HG02642 (cell line): ENCODE results near the gene SH3D19.
A peak's percentile ranks its signal among the peaks of the same experiment; 100 is the strongest.
"Not testable (repeated sequence)": the region's sequence is repeated elsewhere in the genome, so short reads cannot be mapped to it uniquely, and the experiment has no call there.

Source experiments
- ATAC-seq: cut with Tn5 transposase; IDR thresholded peaks from one replicate; pipeline ENCODE4 v1.9.1; 2021; ENCODE audit warnings: mild to moderate bottlenecking; ENCODE audit not compliant: unreplicated experiment, poor library complexity

The SH3D19 gene

GRCh38 chr4:151322161-151322560 is 3.2 kb downstream of the SH3D19 start:
- not testable (repeated sequence) for ATAC-seq

GRCh38 chr4:151321586-151321985 is 3.8 kb downstream of the SH3D19 start:
- no peak for ATAC-seq

DNA sequence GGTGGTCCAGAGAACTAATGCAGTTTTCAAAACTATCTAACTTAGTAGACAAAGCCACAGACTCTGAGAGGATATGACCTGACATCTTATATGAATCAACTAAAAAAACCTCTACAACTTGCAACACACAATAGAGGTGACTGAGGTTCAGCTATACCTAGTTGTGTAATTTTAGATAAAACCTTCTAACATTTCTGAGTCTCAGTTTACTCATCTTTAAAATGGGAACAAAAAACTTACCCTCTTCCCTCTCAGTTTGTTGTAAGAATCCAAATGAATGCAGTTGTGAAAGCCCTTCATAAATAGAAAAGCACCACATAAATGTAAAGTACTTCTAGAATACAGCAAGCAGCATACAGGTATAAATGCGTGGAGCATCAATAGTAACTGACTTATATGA is 5.9 kb downstream of the SH3D19 start:
- no peak for ATAC-seq

- ATAC-seq: no peak
Observed at GRCh38 chr4:151318307-151319006, 6.9 kb downstream of the SH3D19 start.

DNA sequence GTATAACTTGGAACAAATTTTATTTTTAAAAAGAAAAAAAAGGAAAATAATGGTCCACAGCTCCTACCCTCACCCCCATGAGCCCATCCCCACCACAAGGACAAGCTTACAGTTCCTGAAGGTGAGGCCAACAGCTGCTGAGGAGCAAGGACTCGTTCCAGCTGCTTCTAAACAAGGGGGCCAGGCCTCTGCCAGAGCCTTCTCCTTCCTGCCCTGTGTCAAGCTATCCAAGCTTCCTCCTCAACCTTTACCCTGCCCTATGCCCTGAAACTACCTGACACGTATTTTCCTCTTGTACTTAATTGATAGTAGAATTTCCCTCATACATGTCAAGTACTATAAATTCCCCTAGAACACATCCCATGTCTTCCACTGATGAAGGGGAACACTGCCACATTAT is 8.8 kb downstream of the SH3D19 start:
- ATAC-seq: no peak

GRCh38 chr4:151315212-151315886 is 10.1 kb downstream of the SH3D19 start:
- ATAC-seq: no peak

GRCh38 chr4:151314479-151314878 is 10.9 kb downstream of the SH3D19 start:
- no peak for ATAC-seq

DNA sequence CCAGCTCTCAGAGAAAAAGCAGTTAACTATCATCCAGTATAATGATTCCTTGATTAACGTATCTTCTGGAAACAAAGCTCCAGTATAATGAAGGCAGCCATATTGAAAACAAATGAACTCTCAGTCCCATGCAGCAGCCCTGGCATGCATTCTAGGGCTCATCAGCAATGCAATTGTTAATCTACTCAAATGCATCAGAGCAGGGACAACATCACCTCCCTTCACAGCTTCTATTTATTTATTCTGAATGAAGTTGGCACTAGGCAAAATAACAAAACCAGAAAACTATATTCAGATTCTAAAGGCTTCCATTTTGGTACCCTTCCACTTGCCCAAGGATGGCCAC is 11.4 kb downstream of the SH3D19 start:
- no peak for ATAC-seq

- ATAC-seq: no peak
Observed at GRCh38 chr4:151313306-151314009, 11.9 kb downstream of the SH3D19 start.

- no peak for ATAC-seq
Observed at GRCh38 chr4:151310124-151310728, 15.2 kb downstream of the SH3D19 start.

DNA sequence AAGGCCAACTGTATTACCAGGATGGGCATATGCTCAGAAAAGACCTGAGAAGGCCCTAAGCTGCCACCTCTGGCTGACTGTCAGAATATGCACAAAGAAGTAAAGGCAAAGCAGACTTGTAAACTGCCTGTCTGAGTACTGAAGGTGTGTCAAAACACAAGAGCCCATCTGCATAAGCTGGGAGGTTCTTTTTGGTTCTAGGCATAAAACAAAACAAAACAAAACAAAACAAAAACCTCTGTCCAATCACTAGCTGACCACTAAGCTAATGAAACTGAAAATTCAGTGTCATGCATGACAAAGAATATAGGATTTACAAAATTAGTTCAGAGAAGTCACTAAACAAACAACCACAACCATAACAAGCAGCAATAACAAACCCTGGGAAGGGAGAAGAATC is 20.6 kb downstream of the SH3D19 start:
- ATAC-seq: peak; percentile 55

DNA sequence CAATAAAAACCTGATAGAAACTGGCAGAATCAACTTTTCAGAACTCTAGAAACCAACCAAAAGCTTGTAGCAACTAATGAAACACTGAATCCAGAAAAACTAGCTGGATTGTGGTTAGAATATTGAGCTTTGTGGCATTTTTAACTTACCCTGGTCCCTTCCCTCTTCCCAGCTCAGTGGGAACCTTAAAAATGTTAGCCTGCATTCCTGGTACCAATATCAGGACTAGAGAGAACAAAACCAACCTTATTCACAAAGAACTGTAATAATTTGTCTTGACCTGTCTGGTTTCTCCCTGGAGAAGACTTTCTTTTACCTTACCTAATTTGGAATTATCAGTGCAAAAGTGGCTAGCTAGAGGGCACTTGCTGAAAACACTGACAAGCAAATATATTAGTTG is 21.2 kb downstream of the SH3D19 start:
- no peak for ATAC-seq

DNA sequence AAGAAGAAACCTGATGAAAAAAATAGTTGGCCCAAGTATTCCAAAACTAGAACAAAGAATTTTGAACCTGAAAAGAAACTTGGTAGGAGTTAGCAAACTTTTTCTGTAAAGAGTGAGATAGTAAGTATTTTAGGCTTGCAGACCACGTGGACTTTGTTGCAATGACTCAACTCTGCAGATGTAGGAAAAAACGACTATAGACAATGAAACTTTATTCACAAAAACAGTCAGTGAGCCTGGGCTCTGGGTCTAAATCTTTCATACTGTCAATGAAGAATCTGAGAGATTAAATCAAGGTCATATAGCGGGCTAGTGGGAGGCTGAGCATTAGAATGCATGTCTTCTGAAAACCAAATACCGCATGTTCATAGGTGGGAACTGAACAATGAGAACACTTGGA is 23.0 kb downstream of the SH3D19 start:
- ATAC-seq: no peak

DNA sequence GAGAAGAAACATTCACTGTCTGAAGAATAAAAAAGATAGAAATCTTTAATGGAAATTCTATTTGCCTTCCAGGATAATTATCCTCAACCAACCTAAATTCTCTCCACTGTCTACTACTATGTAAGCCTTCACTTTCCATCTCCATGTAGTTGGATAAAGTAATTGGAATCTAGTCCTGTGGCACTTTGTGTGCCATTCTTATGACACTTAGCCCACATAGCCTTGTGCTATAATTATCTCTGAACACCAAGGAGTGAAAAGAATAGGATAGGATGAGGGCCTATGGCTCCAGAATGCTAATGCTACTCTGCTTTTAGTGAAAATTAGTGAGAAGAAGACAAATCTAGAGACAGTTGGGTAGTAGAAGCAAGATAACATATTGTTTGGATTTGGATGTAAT is 28.2 kb downstream of the SH3D19 start:
- no peak for ATAC-seq

DNA sequence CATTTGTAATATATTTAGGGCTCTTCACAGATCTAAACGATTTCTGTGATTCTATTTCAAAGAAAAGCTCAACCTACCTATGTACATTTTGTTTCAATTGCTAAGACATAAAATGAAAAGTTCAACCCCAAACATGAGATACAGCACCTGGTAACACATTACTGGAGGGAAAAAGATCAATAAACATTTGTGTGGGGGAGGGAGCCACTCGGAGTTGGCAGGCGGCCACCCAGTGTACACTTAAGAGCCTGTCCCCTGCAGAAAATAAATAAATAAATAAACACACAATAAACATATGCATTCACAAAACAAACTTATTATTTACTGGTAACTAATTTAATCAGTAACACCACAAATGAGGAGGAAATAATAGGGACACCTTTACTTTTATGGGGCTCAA is 29.2 kb downstream of the SH3D19 start:
- ATAC-seq: no peak

DNA sequence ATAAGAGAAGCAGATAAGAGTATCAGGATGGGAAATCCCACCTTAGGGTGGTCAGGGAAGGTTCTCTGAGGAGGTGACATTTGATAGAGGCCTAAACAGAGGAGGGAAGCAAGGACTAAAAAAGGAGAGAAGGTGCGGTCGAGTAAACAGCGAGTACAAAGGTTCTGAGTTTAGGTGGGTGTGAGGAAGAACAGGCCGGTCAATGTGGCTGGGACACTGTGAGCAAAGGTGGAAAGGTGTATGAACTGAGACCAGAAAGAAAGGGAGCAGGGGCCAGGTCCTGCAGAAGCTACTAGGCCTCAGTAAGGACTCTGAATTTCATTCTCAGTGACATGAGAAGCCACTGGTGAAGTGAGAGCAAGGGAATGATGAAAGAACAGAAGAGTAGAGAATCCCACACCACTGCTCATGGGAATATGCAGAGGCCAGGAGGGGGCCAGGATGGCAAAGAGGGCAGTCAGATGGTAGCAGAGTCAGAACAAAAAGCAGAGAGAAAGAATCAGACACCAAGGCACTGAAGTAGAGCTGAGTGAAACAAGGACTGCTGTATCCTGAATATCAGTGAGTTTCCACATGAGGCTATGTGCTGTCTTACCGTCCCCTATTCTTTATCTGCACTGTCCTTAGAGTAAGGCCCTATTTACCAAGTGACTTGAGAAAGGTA is 30.4 kb downstream of the SH3D19 start:
- ATAC-seq: no peak

GRCh38 chr4:151292038-151292437 is 33.4 kb downstream of the SH3D19 start:
- ATAC-seq: no peak

DNA sequence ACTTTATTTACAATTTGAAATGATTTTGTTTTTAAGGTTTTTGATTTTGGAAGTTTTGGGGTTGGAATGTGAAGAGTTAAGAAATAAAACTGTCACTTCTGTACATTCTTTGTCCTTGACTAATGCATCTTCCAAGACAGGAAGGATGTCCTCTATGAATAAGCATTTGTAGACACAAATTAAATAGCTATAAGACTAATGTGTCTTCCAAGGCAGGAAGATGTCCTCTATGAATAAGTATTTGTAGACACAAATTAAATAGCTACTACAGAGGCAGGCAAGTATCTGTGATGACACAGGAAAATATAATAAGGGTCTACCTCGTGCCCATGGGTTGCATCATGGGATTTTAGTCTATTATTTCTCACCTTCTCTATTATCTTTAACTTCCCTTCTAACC is 33.9 kb downstream of the SH3D19 start:
- ATAC-seq: no peak

DNA sequence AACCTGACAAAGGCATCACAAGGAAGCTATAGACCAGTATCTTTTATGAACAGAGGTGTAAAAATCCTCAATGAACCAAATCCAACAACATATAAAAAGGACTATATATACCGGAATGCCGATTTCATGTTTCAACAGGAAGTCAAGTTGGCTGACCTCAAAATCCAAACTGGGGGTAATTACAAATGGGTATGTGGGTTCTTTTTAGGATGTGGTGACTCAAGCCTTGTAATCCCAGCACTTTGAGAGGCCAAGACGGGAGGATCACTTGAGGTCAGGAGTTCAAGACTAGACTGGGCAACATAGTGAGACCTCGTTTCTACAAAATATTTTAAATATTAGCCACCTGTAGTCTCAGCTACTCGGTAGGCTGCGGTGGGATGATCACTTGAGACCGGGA is 38.0 kb downstream of the SH3D19 start:
- ATAC-seq: no peak

- no peak for ATAC-seq
Observed at GRCh38 chr4:151284534-151285245, 40.7 kb downstream of the SH3D19 start.
